ENCODE data around the gene EEF2K. TPM values are rescaled to one million over a fixed set of nuclear protein-coding genes. Genes with fewer than 3 reads are reported as not detected.
"Not testable (repeated sequence)": the region's sequence is repeated elsewhere in the genome, so short reads cannot be mapped to it uniquely, and the experiment has no call there.

EEF2K gene
- total RNA-seq, 1 donor from 2014 or later, result 22.5 TPM

GRCh38 chr16:22195445-22195694, 10.7 kb upstream of the EEF2K start:
- peaks cover 24% of the 10 kb centered on the region for H3K4me1 Mint-ChIP-seq (ENCODE audit: unreplicated experiment)
- H3K36me3 Mint-ChIP-seq, result peaks cover 3% of the 10 kb centered on the region
- H3K27me3 Mint-ChIP-seq, result peaks cover 12% of the 10 kb centered on the region
- no peaks in the 10 kb centered on the region for H3K9me3 Mint-ChIP-seq
- TF ChIP-seq CTCF (conservative IDR thresholded peaks at IDR 0.05), result no peak
- peak overlapping the region; percentile 99 for H3K27ac Mint-ChIP-seq
- H3K4me3 Mint-ChIP-seq, result peak overlapping the region; percentile 94
- DNase-seq (ENCODE audit: extremely low spot score, unreplicated experiment), result no peak

- DNase-seq (ENCODE audit: extremely low spot score, unreplicated experiment), result peak; percentile 96
- Mint-ChIP-seq H3K27ac (peak overlapping the region; percentile 99), H3K4me1 (ENCODE audit: unreplicated experiment) (peaks cover 24% of the 10 kb centered on the region), H3K9me3 (no peaks in the 10 kb centered on the region), H3K27me3 (peaks cover 12% of the 10 kb centered on the region), H3K36me3 (peaks cover 3% of the 10 kb centered on the region), H3K4me3 (peak overlapping the region; percentile 94)
- TF ChIP-seq CTCF (conservative IDR thresholded peaks at IDR 0.05), result peak; percentile 95
These were observed 10.2 kb upstream of the EEF2K start for GRCh38 chr16:22195695-22196558.

- H3K4me1 Mint-ChIP-seq (ENCODE audit: unreplicated experiment), result peaks cover 22% of the 10 kb centered on the region
- not testable (repeated sequence) for H3K9me3 Mint-ChIP-seq
- H3K27ac Mint-ChIP-seq, result peak overlapping the region; percentile 12
These were observed 9.4 kb upstream of the EEF2K start for GRCh38 chr16:22196559-22197168.

GRCh38 chr16:22198547-22199293, 7.4 kb upstream of the EEF2K start:
- TF ChIP-seq CTCF (conservative IDR thresholded peaks at IDR 0.05), result no peak
- peaks cover 13% of the 10 kb centered on the region for H3K4me1 Mint-ChIP-seq (ENCODE audit: unreplicated experiment)
- H3K4me3 Mint-ChIP-seq, result no peak overlapping the region
- no peak for DNase-seq (ENCODE audit: extremely low spot score, unreplicated experiment)
- peak overlapping the region; percentile 53 for H3K27ac Mint-ChIP-seq
- H3K27me3 Mint-ChIP-seq, result peaks cover 12% of the 10 kb centered on the region
- no peaks in the 10 kb centered on the region for H3K9me3 Mint-ChIP-seq
- H3K36me3 Mint-ChIP-seq, result peaks cover 3% of the 10 kb centered on the region

More at GRCh38 chr16:22196559-22197168, 9.4 kb upstream of the EEF2K start:
- peaks cover 12% of the 10 kb centered on the region for H3K27me3 Mint-ChIP-seq
- H3K4me3 Mint-ChIP-seq, result peak overlapping the region; percentile 78
- not testable (repeated sequence) for DNase-seq (ENCODE audit: extremely low spot score, unreplicated experiment); H3K36me3 Mint-ChIP-seq

GRCh38 chr16:22202261-22202637, 3.8 kb upstream of the EEF2K start:
- Mint-ChIP-seq H3K4me3 (no peak overlapping the region), H3K27me3 (no peaks in the 10 kb centered on the region), H3K36me3 (no peaks in the 10 kb centered on the region), H3K4me1 (ENCODE audit: unreplicated experiment) (peaks cover 13% of the 10 kb centered on the region), H3K27ac (peak overlapping the region; percentile 81), H3K9me3 (peaks cover 5% of the 10 kb centered on the region)
- TF ChIP-seq CTCF (conservative IDR thresholded peaks at IDR 0.05), result no peak
- DNase-seq (ENCODE audit: extremely low spot score, unreplicated experiment), result no peak

GRCh38 chr16:22203091-22203490, 3.0 kb upstream of the EEF2K start:
- peaks cover 5% of the 10 kb centered on the region for H3K9me3 Mint-ChIP-seq
- no peak for DNase-seq (ENCODE audit: extremely low spot score, unreplicated experiment)
- no peak overlapping the region for H3K27ac Mint-ChIP-seq
- H3K4me3 Mint-ChIP-seq, result no peak overlapping the region
- peaks cover 20% of the 10 kb centered on the region for H3K4me1 Mint-ChIP-seq (ENCODE audit: unreplicated experiment)
- no peaks in the 10 kb centered on the region for H3K27me3 Mint-ChIP-seq
- no peak for TF ChIP-seq CTCF (conservative IDR thresholded peaks at IDR 0.05)
- H3K36me3 Mint-ChIP-seq, result no peaks in the 10 kb centered on the region
